HepG2 (cell line): Measurements from ENCODE around the gene C12orf43. TPM values are rescaled to one million over a fixed set of nuclear protein-coding genes. Genes with fewer than 3 reads are reported as not detected.

Experiments
- CREM ChIP-seq, 2 experiments: sonication (generic) in 1 of 2; formaldehyde crosslinking in 1 of 2; IDR thresholded peaks; 2 replicates each; pipeline versions ENCODE4 v1.4.0 to v1.6.1; 2016 to 2020; ENCODE audit warnings: antibody characterized with exemption in 1 of 2, mild to moderate bottlenecking in 1 of 2, missing genetic modification reagents in 1 of 2
- GABPB1 ChIP-seq: IDR thresholded peaks from 2 replicates; pipeline ENCODE4 v1.6.1; 2016; ENCODE audit warnings: mild to moderate bottlenecking, missing genetic modification reagents, moderate library complexity, missing compliant biosample characterization
- HNRNPL ChIP-seq: fragments of 200-400 bp; formaldehyde crosslinking; IDR thresholded peaks from 2 replicates; pipeline ENCODE4 v1.6.1; 2017; ENCODE audit warnings: mild to moderate bottlenecking, low read depth, low read length
- HNRNPUL1 ChIP-seq: fragments of 200-400 bp; formaldehyde crosslinking; IDR thresholded peaks from 2 replicates; pipeline ENCODE4 v1.6.1; 2017; ENCODE audit warnings: low read depth, mild to moderate bottlenecking, low read length, moderate library complexity
- JDP2 ChIP-seq: sonication (generic); formaldehyde crosslinking; IDR thresholded peaks from 2 replicates; pipeline ENCODE4 v1.8.1; 2022; ENCODE audit warnings: missing genetic modification reagents, borderline replicate concordance
- KDM6A ChIP-seq: IDR thresholded peaks from 2 replicates; pipeline ENCODE4 v1.6.1; 2016; ENCODE audit warnings: low read depth
- KMT2B ChIP-seq: IDR thresholded peaks from 2 replicates; pipeline ENCODE4 v1.6.1; 2016; ENCODE audit warnings: missing genetic modification reagents, missing compliant biosample characterization
- MBNL3 ChIP-seq: fragments of 250-450 bp; sonication (Bioruptor Pico); conservative IDR thresholded peaks from 2 replicates; pipeline ENCODE4 v1.8.0; 2022; ENCODE audit warnings: mild to moderate bottlenecking, inconsistent platforms
- MTF2 ChIP-seq: sonication (generic); formaldehyde crosslinking; IDR thresholded peaks from 2 replicates; pipeline ENCODE4 v1.5.0; 2020; ENCODE audit warnings: missing genetic modification reagents, borderline replicate concordance
- NFIC ChIP-seq: IDR thresholded peaks from 2 replicates; pipeline ENCODE4 v1.6.1; 2012; ENCODE audit warnings: mild to moderate bottlenecking, low read length, inconsistent platforms
- ONECUT2 ChIP-seq: sonication (generic); formaldehyde crosslinking; IDR thresholded peaks from 2 replicates; pipeline ENCODE4 v1.4.0; 2020; ENCODE audit warnings: missing genetic modification reagents
- SNAPC2 ChIP-seq: sonication (generic); formaldehyde crosslinking; IDR thresholded peaks from 2 replicates; pipeline ENCODE4 v1.8.1; 2022; ENCODE audit warnings: mild to moderate bottlenecking, missing genetic modification reagents
- SP2 ChIP-seq: sonication (generic); formaldehyde crosslinking; IDR thresholded peaks from 2 replicates; pipeline ENCODE4 v1.5.1; 2020; ENCODE audit warnings: mild to moderate bottlenecking, missing genetic modification reagents
- XBP1 ChIP-seq: sonication (generic); formaldehyde crosslinking; IDR thresholded peaks from 2 replicates; pipeline ENCODE4 v1.5.0; 2020; ENCODE audit warnings: missing genetic modification reagents
- ZBTB21 ChIP-seq: sonication (generic); formaldehyde crosslinking; IDR thresholded peaks from 2 replicates; pipeline ENCODE4 v1.4.0; 2020; ENCODE audit warnings: missing genetic modification reagents
- ZFP41 ChIP-seq: sonication (generic); formaldehyde crosslinking; IDR thresholded peaks from 2 replicates; pipeline ENCODE4 v1.4.0; 2020; ENCODE audit warnings: mild to moderate bottlenecking, missing genetic modification reagents, borderline replicate concordance
- ZFY ChIP-seq: sonication (generic); formaldehyde crosslinking; IDR thresholded peaks from 2 replicates; pipeline ENCODE4 v1.4.0; 2020; ENCODE audit warnings: missing genetic modification reagents
- ZNF260 ChIP-seq: sonication (generic); formaldehyde crosslinking; IDR thresholded peaks from 2 replicates; pipeline ENCODE4 v1.4.0; 2020; ENCODE audit warnings: missing genetic modification reagents, low read depth, mild to moderate bottlenecking, borderline replicate concordance
- ZNF362 ChIP-seq: sonication (generic); formaldehyde crosslinking; IDR thresholded peaks from 2 replicates; pipeline ENCODE4 v1.4.0; 2020; ENCODE audit warnings: missing genetic modification reagents, mild to moderate bottlenecking, borderline replicate concordance
- ZNF674 ChIP-seq: sonication (generic); formaldehyde crosslinking; IDR thresholded peaks from 2 replicates; pipeline ENCODE4 v1.5.0; 2020; ENCODE audit warnings: low read depth, mild to moderate bottlenecking, missing genetic modification reagents
- ZNF703 ChIP-seq: sonication (generic); formaldehyde crosslinking; IDR thresholded peaks from 2 replicates; pipeline ENCODE4 v1.5.1; 2020; ENCODE audit warnings: missing genetic modification reagents, mild to moderate bottlenecking, moderate library complexity, borderline replicate concordance
- ZNF724P ChIP-seq: sonication (generic); formaldehyde crosslinking; IDR thresholded peaks from 2 replicates; pipeline ENCODE4 v1.8.0; 2022; ENCODE audit warnings: missing genetic modification reagents, borderline replicate concordance
- ZNF800 ChIP-seq: sonication (generic); formaldehyde crosslinking; IDR thresholded peaks from 2 replicates; pipeline ENCODE4 v1.4.0; 2020; ENCODE audit warnings: missing genetic modification reagents
- ZNF879 ChIP-seq: sonication (generic); formaldehyde crosslinking; IDR thresholded peaks from 2 replicates; pipeline ENCODE4 v1.8.1; 2023; ENCODE audit warnings: missing genetic modification reagents
- polyA plus RNA-seq, 8 experiments: library from polyadenylated mRNA; depleted of rRNA in 3 of 8; stranded (reverse) in 7 of 8; unstranded in 1 of 8; fragments of >200 nt; fragmentation: Illumina TruSeq in 4 of 8; extraction: Trizol in 4 of 8; gene quantifications; 2 replicates each; pipeline versions ENCODE4 v1.2.1 to v1.2.3, GENCODE V29; 2011 to 2016; ENCODE audit warnings: low read depth in 4 of 8, missing spikeins in 1 of 8, mixed read lengths in 1 of 8; ENCODE audit not compliant: insufficient read depth in 1 of 8
- total RNA-seq, 5 experiments: library from RNA; depleted of rRNA; stranded (reverse); fragments of >200 nt; fragmentation: Illumina TruSeq; extraction: Trizol; gene quantifications; 2 replicates each; pipeline ENCODE4 v1.2.3, GENCODE V29; 2016; ENCODE audit warnings: low read depth in 1 of 5
- TF ChIP-seq, protein P1 (sequence below): sonication (generic); formaldehyde crosslinking; IDR thresholded peaks from 2 replicates; pipeline ENCODE4 v1.4.0; 2020; ENCODE audit warnings: missing genetic modification reagents; ENCODE audit errors: not compliant biosample characterization
- TF ChIP-seq, protein P2 (sequence below): sonication (generic); formaldehyde crosslinking; IDR thresholded peaks from 2 replicates; pipeline ENCODE4 v1.8.1; 2023; ENCODE audit warnings: missing genetic modification reagents, inconsistent platforms, borderline replicate concordance

Gene C12orf43
- total and polyA plus RNA-seq, 2 of the 13 experiments (the other 11 are each of a cell fraction or from before 2014, with no cell fraction given): 7.9 to 11.1 TPM

GRCh38 chr12:121060149-121061001 lies 44.1 kb upstream of the C12orf43 start (continued):
- TF ChIP-seq HNRNPL (no peak), HNRNPUL1 (no peak), SNAPC2 (no peak), ZFY (CRISPR knock-in tag) (0 out of 2 replicates have a peak, but pooled peaks have one; percentile 20), ZNF724P (no peak), XBP1 (CRISPR knock-in tag) (no peak), NFIC (no peak), MBNL3 (no peak), KDM6A (CRISPR knock-in tag) (no peak), ZNF362 (CRISPR knock-in tag) (no peak), ZNF260 (CRISPR knock-in tag) (no peak), GABPB1 (CRISPR knock-in tag) (peak; percentile 60), ZBTB21 (no peak), ONECUT2 (CRISPR knock-in tag) (no peak), SP2 (CRISPR knock-in tag) (no peak), KMT2B (CRISPR knock-in tag) (no peak), ZNF703 (CRISPR knock-in tag) (no peak), ZNF879 (CRISPR knock-in tag) (no peak), ZNF674 (CRISPR knock-in tag) (no peak), ZNF800 (CRISPR knock-in tag) (0 out of 2 replicates have a peak, but pooled peaks have one; percentile 52), ZFP41 (CRISPR knock-in tag) (no peak), CREM (IDR thresholded peaks at IDR 0.05) (no peak), CREM (CRISPR knock-in tag; IDR thresholded peaks at IDR 0.05) (no peak), MTF2 (CRISPR knock-in tag) (no peak), JDP2 (no peak)
- TF ChIP-seq, protein P1, sequence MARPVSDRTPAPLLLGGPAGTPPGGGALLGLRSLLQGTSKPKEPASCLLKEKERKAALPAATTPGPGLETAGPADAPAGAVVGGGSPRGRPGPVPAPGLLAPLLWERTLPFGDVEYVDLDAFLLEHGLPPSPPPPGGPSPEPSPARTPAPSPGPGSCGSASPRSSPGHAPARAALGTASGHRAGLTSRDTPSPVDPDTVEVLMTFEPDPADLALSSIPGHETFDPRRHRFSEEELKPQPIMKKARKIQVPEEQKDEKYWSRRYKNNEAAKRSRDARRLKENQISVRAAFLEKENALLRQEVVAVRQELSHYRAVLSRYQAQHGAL (CRISPR knock-in tag): no peak
- TF ChIP-seq, protein P2, sequence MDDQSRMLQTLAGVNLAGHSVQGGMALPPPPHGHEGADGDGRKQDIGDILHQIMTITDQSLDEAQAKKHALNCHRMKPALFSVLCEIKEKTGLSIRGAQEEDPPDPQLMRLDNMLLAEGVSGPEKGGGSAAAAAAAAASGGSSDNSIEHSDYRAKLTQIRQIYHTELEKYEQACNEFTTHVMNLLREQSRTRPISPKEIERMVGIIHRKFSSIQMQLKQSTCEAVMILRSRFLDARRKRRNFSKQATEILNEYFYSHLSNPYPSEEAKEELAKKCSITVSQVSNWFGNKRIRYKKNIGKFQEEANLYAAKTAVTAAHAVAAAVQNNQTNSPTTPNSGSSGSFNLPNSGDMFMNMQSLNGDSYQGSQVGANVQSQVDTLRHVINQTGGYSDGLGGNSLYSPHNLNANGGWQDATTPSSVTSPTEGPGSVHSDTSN (CRISPR knock-in tag): no peak
